ENCODE results near the gene AEBP1. TPM values are rescaled to one million over a fixed set of nuclear protein-coding genes. Genes with fewer than 3 reads are reported as not detected.

The AEBP1 gene
- total RNA-seq, 2 donors from 2014 or later: 39.2 to 51.9 TPM

GRCh38 chr7:44109991-44110390 is 5.8 kb downstream of the AEBP1 start:
- ATAC-seq (no peak), DNase-seq (no peak)
- no peak overlapping the region for H3K4me3 ChIP-seq
- peaks cover 17% of the 10 kb centered on the region for H3K4me1 ChIP-seq
- H3K9me3 ChIP-seq: no peaks in the 10 kb centered on the region
- 85 to 100% methylated on average over 1 to 17 of the region's 18 CpGs for WGBS, 2 donors
- intact Hi-C loops (cut with DNase I): no loop called here
- no peaks in the 10 kb centered on the region for H3K27me3 ChIP-seq
- TF ChIP-seq CTCF (IDR thresholded peaks at IDR 0.05) (no peak), POLR2A (IDR thresholded peaks at IDR 0.05) (no peak)
- no peak overlapping the region for H3K27ac ChIP-seq
- no peaks in the 10 kb centered on the region for H3K36me3 ChIP-seq (replicated peaks in 1 of 2; ENCODE audit: insufficient read depth in 1 of 2, low read depth in 2 of 2)

- TF ChIP-seq CTCF (IDR thresholded peaks at IDR 0.05): no peak
- TF ChIP-seq POLR2A (IDR thresholded peaks at IDR 0.05): no peak
- H3K9me3 ChIP-seq: no peaks in the 10 kb centered on the region
- H3K27ac ChIP-seq: no peak overlapping the region
- H3K4me1 ChIP-seq: peaks cover 21% of the 10 kb centered on the region
- intact Hi-C loops (cut with DNase I): no loop called here
- H3K4me3 ChIP-seq: no peak overlapping the region
- 72 to 82% methylated on average over 10 to 26 of the region's 27 CpGs for WGBS, 2 donors
- ATAC-seq (no peak), DNase-seq (no peak)
- no peaks in the 10 kb centered on the region for H3K27me3 ChIP-seq
- H3K36me3 ChIP-seq (replicated peaks in 1 of 2; ENCODE audit: insufficient read depth in 1 of 2, low read depth in 2 of 2): no peaks in the 10 kb centered on the region
Observed at GRCh38 chr7:44110719-44111635, 6.8 kb downstream of the AEBP1 start.

- Histone ChIP-seq H3K27ac (no peak overlapping the region), H3K4me1 (peaks cover 21% of the 10 kb centered on the region), H3K36me3 (replicated peaks in 1 of 2; ENCODE audit: insufficient read depth in 1 of 2, low read depth in 2 of 2) (no peaks in the 10 kb centered on the region), H3K4me3 (no peak overlapping the region), H3K9me3 (no peaks in the 10 kb centered on the region), H3K27me3 (no peaks in the 10 kb centered on the region)
- 82 to 89% methylated on average over 9 to 16 of the region's 16 CpGs for WGBS, 2 donors
- TF ChIP-seq POLR2A (IDR thresholded peaks at IDR 0.05) (no peak), CTCF (IDR thresholded peaks at IDR 0.05) (no peak)
- ATAC-seq (no peak), DNase-seq (no peak)
- intact Hi-C loops (cut with DNase I): no loop called here
Observed at GRCh38 chr7:44111761-44112160, 7.6 kb downstream of the AEBP1 start.

- WGBS, 2 donors: 22 to 38% methylated on average over 10 to 36 of the region's 41 CpGs
- intact Hi-C loops (cut with DNase I): no loop called here
- Histone ChIP-seq H3K27me3 (no peaks in the 10 kb centered on the region), H3K4me3 (no peak overlapping the region), H3K36me3 (replicated peaks in 1 of 2; ENCODE audit: insufficient read depth in 1 of 2, low read depth in 2 of 2) (no peaks in the 10 kb centered on the region), H3K4me1 (peaks cover 21% of the 10 kb centered on the region), H3K9me3 (no peaks in the 10 kb centered on the region), H3K27ac (no peak overlapping the region)
- DNase-seq (peak in 3 of 4 donors; percentile 23 to 39 (median 31)), ATAC-seq (peak; percentile 33)
- TF ChIP-seq POLR2A (IDR thresholded peaks at IDR 0.05) (no peak), CTCF (IDR thresholded peaks at IDR 0.05) (no peak)
Observed at GRCh38 chr7:44112231-44112996, 8.3 kb downstream of the AEBP1 start.
